Measurements from ENCODE around the gene SATB2. TPM values are rescaled to one million over a fixed set of nuclear protein-coding genes. Genes with fewer than 3 reads are reported as not detected.

SATB2 gene
- total RNA-seq, 3 donors from 2014 or later, result 2.3 to 12.2 (median 8.2) TPM

GRCh38 chr2:199465988-199466691 lies 8.4 kb upstream of the SATB2 start:
- Histone ChIP-seq H3K4me1 (peaks cover 0 to under 1% of the 10 kb centered on the region in 2 donors), H3K9me3 (no peaks in the 10 kb centered on the region), H3K27me3 (peaks cover 18 to 100% of the 10 kb centered on the region in 2 donors), H3K36me3 (no peaks in the 10 kb centered on the region), H3K4me3 (no peak overlapping the region), H3K27ac (no peak overlapping the region)
- TF ChIP-seq POLR2AphosphoS5 (IDR thresholded peaks at IDR 0.05) (no peak), POLR2A (IDR thresholded peaks at IDR 0.05) (no peak), CTCF (IDR thresholded peaks at IDR 0.05) (no peak)
- no peak for DNase-seq (ENCODE audit: low spot score in 2 of 2)
- intact Hi-C loops (cut with DNase I; ENCODE audit: low total_unique reads), result no loop called here

- intact Hi-C loops (cut with DNase I; ENCODE audit: low total_unique reads), result no loop called here
- TF ChIP-seq CTCF (IDR thresholded peaks at IDR 0.05), result no peak
- DNase-seq (ENCODE audit: low spot score in 2 of 2), result no peak
- H3K4me1 ChIP-seq, result no peaks in the 10 kb centered on the region
- peaks cover 14 to 100% of the 10 kb centered on the region in 2 donors for H3K27me3 ChIP-seq
- H3K27ac ChIP-seq, result no peak overlapping the region
- no peak overlapping the region for H3K4me3 ChIP-seq
- no peaks in the 10 kb centered on the region for H3K36me3 ChIP-seq
- no peaks in the 10 kb centered on the region for H3K9me3 ChIP-seq
Observed at GRCh38 chr2:199465390-199465789, 7.7 kb upstream of the SATB2 start.

GRCh38 chr2:199464606-199465352 lies 7.0 kb upstream of the SATB2 start:
- no peak for DNase-seq (ENCODE audit: low spot score in 2 of 2)
- Histone ChIP-seq H3K27me3 (peaks cover 14 to 98% of the 10 kb centered on the region in 2 donors), H3K4me1 (peaks cover 0 to 5% of the 10 kb centered on the region in 2 donors), H3K27ac (no peak overlapping the region), H3K4me3 (peak overlapping the region in 2 of 3 donors; percentile 53 to 70), H3K9me3 (no peaks in the 10 kb centered on the region), H3K36me3 (no peaks in the 10 kb centered on the region)
- no peak for TF ChIP-seq POLR2AphosphoS5 (IDR thresholded peaks at IDR 0.05)
- TF ChIP-seq CTCF (IDR thresholded peaks at IDR 0.05), result no peak
- intact Hi-C loops (cut with DNase I; ENCODE audit: low total_unique reads), result loop anchor here (5.0 kb wide), 1 partner anchor 1967 kb away; the partner anchor contains the start of gene HSPD1

GRCh38 chr2:199463708-199464605 lies 6.2 kb upstream of the SATB2 start:
- Histone ChIP-seq H3K36me3 (no peaks in the 10 kb centered on the region), H3K4me1 (peaks cover 0 to 5% of the 10 kb centered on the region in 2 donors), H3K27ac (no peak overlapping the region), H3K4me3 (peak overlapping the region; percentile 45 to 70 (median 53)), H3K27me3 (peaks cover 14 to 90% of the 10 kb centered on the region in 2 donors), H3K9me3 (no peaks in the 10 kb centered on the region)
- DNase-seq (ENCODE audit: low spot score in 2 of 2), result no peak
- intact Hi-C loops (cut with DNase I; ENCODE audit: low total_unique reads), result loop anchor here (5.0 kb wide), 1 partner anchor 1967 kb away; the partner anchor contains the start of gene HSPD1
- TF ChIP-seq POLR2AphosphoS5 (IDR thresholded peaks at IDR 0.05), result no peak
- TF ChIP-seq CTCF (IDR thresholded peaks at IDR 0.05), result no peak
- no peak for TF ChIP-seq POLR2A (IDR thresholded peaks at IDR 0.05)

Data from breast epithelium (tissue), 4 donors.